Osteoblast (primary cell): Measurements from ENCODE around the gene PKMYT1. TPM values are rescaled to one million over a fixed set of nuclear protein-coding genes. Genes with fewer than 3 reads are reported as not detected.

ENCODE experiments used
- DNase-seq: peaks from one replicate; pipeline ENCODE4 v3.0.0; 2011; ENCODE audit warnings: low spot score, mixed read lengths; ENCODE audit not compliant: insufficient read length; ENCODE audit errors: missing footprints
- H2AFZ ChIP-seq: 2 replicates; pipeline ENCODE4 v1.6.0; 2011; ENCODE audit warnings: mild to moderate bottlenecking, low read length
- H3K27ac ChIP-seq: 2 replicates; pipeline ENCODE4 v1.5.1; 2011; ENCODE audit warnings: mild to moderate bottlenecking, low read depth, low read length, moderate library complexity
- H3K27me3 ChIP-seq: 2 replicates; pipeline ENCODE4 v1.6.0; 2012; ENCODE audit warnings: mild to moderate bottlenecking, control low read depth, inconsistent platforms, low read length, moderate library complexity; ENCODE audit not compliant: insufficient read depth
- H3K36me3 ChIP-seq: 2 replicates; pipeline ENCODE4 v1.5.1; 2011; ENCODE audit warnings: mild to moderate bottlenecking, low read length, control low read depth, moderate library complexity; ENCODE audit not compliant: insufficient read depth
- H3K4me1 ChIP-seq: 2 replicates; pipeline ENCODE4 v1.5.1; 2011; ENCODE audit warnings: mild to moderate bottlenecking, low read length, control low read depth, moderate library complexity; ENCODE audit not compliant: insufficient read depth
- H3K4me2 ChIP-seq: 2 replicates; pipeline ENCODE4 v1.6.0; 2011; ENCODE audit warnings: mild to moderate bottlenecking, low read length; ENCODE audit not compliant: insufficient read depth
- H3K4me3 ChIP-seq: fragments of 200-600 bp; sonication (generic); 3 replicates; pipeline ENCODE4 v1.5.1; 2012; ENCODE audit warnings: mild to moderate bottlenecking, low read length, inconsistent platforms; ENCODE audit not compliant: insufficient read depth
- H3K79me2 ChIP-seq: 2 replicates; pipeline ENCODE4 v1.6.0; 2012; ENCODE audit warnings: mild to moderate bottlenecking, low read length, control low read depth, inconsistent platforms; ENCODE audit not compliant: insufficient read depth
- H3K9me3 ChIP-seq: 2 replicates; pipeline ENCODE4 v1.5.1; 2011; ENCODE audit warnings: low read depth, low read length, control low read depth
- H4K20me1 ChIP-seq: 2 replicates; pipeline ENCODE4 v1.6.0; 2012; ENCODE audit warnings: mild to moderate bottlenecking, low read length, control low read depth; ENCODE audit not compliant: insufficient read depth
- CTCF ChIP-seq: IDR thresholded peaks from 2 replicates; pipeline ENCODE4 v1.5.1; 2011; ENCODE audit warnings: mild to moderate bottlenecking, low read depth, low read length, moderate library complexity; ENCODE audit errors: extremely low read depth
- total RNA-seq: library from RNA; depleted of rRNA; stranded (reverse); fragments of >200 nt; gene quantifications from 2 replicates; pipeline ENCODE4 v1.2.3, GENCODE V29; 2012

Gene PKMYT1
- total RNA-seq, 1 donor: 1.4 TPM

GRCh38 chr16:2956579-2956956, 23.7 kb downstream of the PKMYT1 start:
- TF ChIP-seq CTCF: no peak
- H3K36me3 ChIP-seq: no peaks in the 10 kb centered on the region
- H4K20me1 ChIP-seq: no peaks in the 10 kb centered on the region
- no peak overlapping the region for H2AFZ ChIP-seq
- H3K27me3 ChIP-seq: peaks cover 18% of the 10 kb centered on the region
- no peak overlapping the region for H3K4me3 ChIP-seq
- H3K9me3 ChIP-seq: no peaks in the 10 kb centered on the region
- no peak for DNase-seq
- H3K79me2 ChIP-seq: no peaks in the 10 kb centered on the region
- H3K4me1 ChIP-seq: no peaks in the 10 kb centered on the region
- H3K4me2 ChIP-seq: no peak overlapping the region
- no peak overlapping the region for H3K27ac ChIP-seq

GRCh38 chr16:2955779-2956578, 24.3 kb downstream of the PKMYT1 start:
- Histone ChIP-seq H2AFZ (no peak overlapping the region), H3K27ac (no peak overlapping the region)

GRCh38 chr16:2955438-2955778, 24.8 kb downstream of the PKMYT1 start:
- H3K36me3 ChIP-seq: no peaks in the 10 kb centered on the region

More at GRCh38 chr16:2955779-2956578, 24.3 kb downstream of the PKMYT1 start:
- TF ChIP-seq CTCF: no peak
- peak; percentile 73 for DNase-seq
- Histone ChIP-seq H3K9me3 (no peaks in the 10 kb centered on the region), H3K79me2 (no peaks in the 10 kb centered on the region), H3K36me3 (no peaks in the 10 kb centered on the region), H3K27me3 (peaks cover 18% of the 10 kb centered on the region), H3K4me2 (no peak overlapping the region), H3K4me3 (no peak overlapping the region), H4K20me1 (no peaks in the 10 kb centered on the region), H3K4me1 (no peaks in the 10 kb centered on the region)

More at GRCh38 chr16:2955438-2955778, 24.8 kb downstream of the PKMYT1 start:
- Histone ChIP-seq H3K4me3 (no peak overlapping the region), H3K27ac (no peak overlapping the region), H3K9me3 (no peaks in the 10 kb centered on the region), H3K79me2 (no peaks in the 10 kb centered on the region), H4K20me1 (no peaks in the 10 kb centered on the region), H3K4me1 (no peaks in the 10 kb centered on the region), H3K4me2 (no peak overlapping the region), H3K27me3 (peaks cover 18% of the 10 kb centered on the region), H2AFZ (no peak overlapping the region)
- peak; percentile 66 for DNase-seq
- TF ChIP-seq CTCF: no peak
